C4-2B (cell line): ENCODE results near the gene FAHD2A.
"Not testable (repeated sequence)": the region's sequence is repeated elsewhere in the genome, so short reads cannot be mapped to it uniquely, and the experiment has no call there.

Experiments
- H3K27ac ChIP-seq: fragments of 450-650 bp; 2 replicates; pipeline ENCODE4 v1.5.1; 2017
- ZFX ChIP-seq: fragments of 450-650 bp; IDR thresholded peaks from 2 replicates; pipeline ENCODE4 v1.6.1; 2017
- TF ChIP-seq, protein P1 (sequence below): fragments of 450-650 bp; conservative IDR thresholded peaks from 2 replicates; pipeline ENCODE4 v1.5.1; 2017; ENCODE audit warnings: mild to moderate bottlenecking

The FAHD2A gene

DNA sequence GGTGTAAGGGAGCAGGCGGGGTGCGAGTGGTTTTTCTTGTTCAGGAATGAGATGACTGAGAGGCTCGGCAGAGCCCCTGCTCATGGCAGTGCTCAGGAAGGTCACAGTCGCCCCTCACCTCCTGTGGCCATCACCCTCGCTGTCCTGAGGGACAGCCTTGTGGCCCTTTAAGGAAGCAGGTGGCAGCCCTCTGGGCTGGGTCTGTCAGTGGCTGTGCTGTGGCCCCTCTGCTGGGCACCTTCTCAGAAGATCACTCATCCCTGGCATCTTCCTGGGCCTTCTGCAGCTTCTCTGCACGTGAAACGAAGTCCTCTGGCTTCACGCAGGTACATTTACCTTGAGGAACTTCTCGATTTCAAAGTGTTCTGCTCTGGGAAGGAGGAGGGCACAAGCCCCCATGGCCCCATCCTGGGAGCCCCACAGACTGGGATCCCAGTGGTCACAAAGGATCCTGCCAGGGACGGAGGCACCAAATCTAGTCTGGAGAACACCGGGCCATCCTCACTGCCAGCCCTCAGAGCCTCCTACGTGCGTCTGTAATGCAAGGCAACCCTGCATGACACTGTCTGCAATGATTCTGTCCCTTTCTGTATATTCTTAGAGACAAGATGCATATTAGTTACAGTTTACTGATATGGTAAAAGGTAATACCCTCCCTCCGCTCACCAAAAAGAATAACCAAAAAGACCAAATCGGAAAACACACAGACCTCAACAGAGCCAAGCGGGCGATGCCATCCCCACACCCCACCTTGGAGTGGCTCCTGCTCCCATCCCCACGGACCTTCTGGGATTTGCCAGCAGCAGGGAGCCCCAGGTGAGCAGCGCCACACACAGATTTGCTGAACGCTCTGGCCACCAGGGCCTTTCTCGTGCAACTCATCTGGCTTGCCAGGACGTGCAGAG lies 25.9 kb upstream of the FAHD2A start:
- H3K27ac ChIP-seq: no peak overlapping the region
- TF ChIP-seq, protein P1, sequence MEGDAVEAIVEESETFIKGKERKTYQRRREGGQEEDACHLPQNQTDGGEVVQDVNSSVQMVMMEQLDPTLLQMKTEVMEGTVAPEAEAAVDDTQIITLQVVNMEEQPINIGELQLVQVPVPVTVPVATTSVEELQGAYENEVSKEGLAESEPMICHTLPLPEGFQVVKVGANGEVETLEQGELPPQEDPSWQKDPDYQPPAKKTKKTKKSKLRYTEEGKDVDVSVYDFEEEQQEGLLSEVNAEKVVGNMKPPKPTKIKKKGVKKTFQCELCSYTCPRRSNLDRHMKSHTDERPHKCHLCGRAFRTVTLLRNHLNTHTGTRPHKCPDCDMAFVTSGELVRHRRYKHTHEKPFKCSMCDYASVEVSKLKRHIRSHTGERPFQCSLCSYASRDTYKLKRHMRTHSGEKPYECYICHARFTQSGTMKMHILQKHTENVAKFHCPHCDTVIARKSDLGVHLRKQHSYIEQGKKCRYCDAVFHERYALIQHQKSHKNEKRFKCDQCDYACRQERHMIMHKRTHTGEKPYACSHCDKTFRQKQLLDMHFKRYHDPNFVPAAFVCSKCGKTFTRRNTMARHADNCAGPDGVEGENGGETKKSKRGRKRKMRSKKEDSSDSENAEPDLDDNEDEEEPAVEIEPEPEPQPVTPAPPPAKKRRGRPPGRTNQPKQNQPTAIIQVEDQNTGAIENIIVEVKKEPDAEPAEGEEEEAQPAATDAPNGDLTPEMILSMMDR: no peak
- TF ChIP-seq ZFX: no peak

DNA sequence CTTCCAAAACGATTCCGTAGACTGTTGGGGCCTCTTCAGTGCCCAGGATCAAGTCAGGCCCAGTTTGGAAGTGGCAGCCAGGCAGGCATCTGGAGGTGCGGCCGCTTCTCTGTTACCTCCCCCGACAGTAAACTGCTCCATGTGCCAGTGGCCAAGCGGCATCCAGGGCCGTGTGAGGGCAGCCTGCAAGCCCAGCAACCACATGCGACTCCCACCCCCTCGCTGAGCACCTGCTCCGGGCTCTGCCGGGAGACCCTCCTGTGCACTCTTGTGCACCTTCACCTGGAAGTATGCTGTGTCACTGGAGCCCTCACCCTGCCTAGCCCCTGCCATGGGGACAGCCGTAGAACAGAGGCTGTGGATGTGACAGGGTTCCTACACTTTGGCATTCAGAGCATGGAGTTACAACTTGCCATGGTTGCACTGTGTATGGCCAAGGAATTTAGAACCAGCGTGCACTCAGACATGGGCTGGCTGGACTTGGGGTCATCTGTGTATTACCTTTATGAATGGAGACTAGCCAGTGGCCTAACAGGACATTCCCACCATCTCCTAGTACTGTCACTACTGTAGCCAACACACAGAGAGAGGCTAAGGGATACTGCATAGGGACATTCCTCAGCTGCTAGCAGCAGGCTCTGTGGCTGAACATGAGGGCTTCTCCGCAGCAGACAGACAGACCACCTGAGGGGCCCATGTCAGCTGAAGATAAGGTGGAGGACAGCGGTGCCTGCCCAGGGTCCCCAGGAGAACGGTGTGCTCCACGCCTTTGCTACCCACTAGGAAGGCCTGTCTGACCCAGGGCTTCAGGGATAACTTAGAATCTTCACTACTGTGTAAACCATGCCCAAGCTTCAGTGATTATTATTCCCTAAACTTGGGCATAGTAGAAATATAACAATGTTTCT lies 25.0 kb upstream of the FAHD2A start:
- TF ChIP-seq ZFX: no peak
- TF ChIP-seq, protein P1: no peak
- H3K27ac ChIP-seq: no peak overlapping the region

DNA sequence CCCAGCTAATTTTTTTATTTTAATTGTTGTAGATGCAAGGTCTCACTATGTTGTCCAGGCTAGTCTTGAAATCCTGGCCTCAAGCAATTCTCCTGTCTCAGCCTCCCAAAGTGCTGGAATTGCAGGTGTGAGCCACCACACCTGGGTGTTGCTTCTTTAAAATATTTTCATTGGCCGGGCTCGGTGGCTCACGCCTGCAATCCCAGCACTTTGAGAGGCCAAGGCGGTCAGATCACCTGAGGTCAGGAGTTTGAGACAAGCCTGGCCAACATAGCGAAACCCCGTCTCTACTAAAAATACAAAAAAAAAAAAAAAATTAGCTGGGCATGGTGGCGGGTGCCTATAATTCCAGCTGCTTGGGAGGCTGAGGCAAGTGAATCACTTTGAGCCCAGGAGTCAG lies 24.2 kb upstream of the FAHD2A start:
- H3K27ac ChIP-seq: not testable (repeated sequence)

DNA sequence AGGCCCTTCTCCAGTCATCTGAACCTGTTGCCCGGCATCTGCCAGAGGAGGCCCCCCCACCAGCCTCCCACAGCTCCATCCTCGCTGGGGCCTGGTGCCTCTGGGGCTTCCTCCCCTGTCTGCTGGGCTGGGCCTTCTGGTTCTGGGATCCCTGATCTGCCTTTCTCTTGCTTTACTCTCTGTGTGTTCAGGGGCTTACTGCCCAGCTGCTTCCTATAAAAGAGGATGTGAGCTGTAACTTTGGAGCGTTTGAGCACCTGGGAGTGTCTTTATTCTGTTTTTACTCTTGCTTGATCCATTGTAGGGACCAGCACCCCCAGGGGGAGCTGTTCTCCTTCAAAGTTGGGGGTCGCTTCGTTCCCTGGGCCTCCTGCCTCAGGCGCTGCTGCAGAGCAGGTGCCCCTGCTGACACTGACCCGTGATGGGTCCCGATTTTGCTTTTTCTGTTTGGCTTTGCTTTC lies 23.1 kb upstream of the FAHD2A start:
- no peak overlapping the region for H3K27ac ChIP-seq
- TF ChIP-seq, protein P1: no peak
- TF ChIP-seq ZFX: no peak

DNA sequence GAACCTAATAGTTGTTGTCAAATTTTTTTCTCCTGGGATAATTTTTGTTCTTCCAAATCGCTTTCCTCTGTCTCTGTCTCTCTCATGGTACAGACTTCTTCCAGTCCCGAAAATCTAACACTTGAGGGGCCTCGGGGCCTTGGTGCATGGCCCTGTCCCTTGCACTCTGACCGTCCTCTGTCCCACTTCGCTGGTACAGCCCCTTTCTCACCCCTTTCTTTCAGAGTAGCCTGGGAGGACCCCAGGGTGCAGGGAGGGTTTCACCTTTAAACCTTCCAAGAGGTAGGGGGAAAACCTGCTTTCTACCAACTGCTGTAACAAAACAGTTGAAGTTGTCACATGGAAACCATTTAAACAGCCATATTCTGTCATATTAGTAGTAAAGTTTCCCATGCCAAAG lies 22.2 kb upstream of the FAHD2A start:
- TF ChIP-seq, protein P1: no peak
- no peak for TF ChIP-seq ZFX
- no peak overlapping the region for H3K27ac ChIP-seq

DNA sequence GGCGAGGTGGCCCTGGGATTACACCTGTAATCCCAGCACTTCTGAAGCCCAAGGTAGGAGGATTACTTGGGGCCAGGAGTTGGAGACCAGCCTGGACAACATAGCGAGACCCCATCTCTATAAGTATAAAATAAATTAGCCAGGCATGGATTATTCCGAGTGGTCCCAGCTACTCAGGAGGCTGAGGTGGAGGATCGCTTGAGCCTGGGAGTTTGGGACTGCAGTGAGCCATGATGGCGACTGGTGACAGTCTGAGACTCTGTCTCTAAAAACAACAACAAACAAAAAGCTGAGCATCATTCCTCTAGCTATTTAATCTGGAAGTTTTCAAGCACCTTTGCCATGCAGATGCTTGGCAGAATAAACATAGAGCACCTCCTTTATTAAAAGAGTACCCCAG lies 21.8 kb upstream of the FAHD2A start:
- no peak overlapping the region for H3K27ac ChIP-seq
- TF ChIP-seq, protein P1: no peak
- no peak for TF ChIP-seq ZFX

DNA sequence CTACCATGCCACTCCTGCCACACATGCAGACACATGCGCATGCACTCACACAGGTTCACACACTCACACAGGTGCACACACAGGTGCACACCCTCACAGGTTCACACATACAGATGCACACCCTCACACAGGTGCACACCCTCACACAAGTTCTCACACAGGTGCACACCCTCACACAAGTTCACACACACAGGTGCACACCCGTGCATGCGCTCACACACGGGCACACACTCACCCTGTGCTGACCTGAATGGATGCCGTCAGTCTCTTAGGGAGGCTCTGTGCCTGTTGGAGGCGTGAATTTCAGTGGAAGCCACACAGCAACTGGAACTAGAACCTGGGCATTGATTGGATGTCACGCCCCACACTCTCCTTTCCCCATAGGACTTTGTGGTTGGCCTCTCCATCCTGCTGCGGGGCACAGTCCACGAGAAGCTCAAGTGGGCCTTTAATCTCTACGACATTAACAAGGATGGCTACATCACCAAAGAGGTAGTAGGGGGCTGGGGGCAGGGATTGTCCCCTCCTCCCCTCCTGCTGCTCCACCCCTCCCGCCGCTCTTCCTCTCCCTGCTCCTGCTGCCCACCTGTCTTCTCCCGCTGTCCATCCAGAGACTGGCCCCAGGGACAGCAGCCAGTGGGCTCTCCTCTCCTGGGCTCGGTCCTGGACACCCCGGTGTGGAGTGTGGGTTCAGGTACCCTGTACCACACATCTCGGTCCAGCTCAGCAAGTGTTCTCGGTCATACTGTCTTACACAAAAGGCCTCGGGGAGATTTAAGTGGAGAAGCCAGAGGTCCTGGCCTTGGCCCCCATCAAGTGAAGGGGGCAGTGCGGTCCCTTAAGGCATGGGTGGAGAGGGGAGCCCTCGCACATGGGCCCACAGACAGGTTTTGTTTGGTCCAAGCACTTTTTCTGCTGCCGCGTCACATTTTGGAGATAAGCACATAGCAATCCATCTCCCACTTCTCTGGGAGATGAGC lies 21.0 kb upstream of the FAHD2A start:
- H3K27ac ChIP-seq: no peak overlapping the region
- TF ChIP-seq ZFX: no peak
- TF ChIP-seq, protein P1: no peak
